Endodermal cell (in vitro differentiated cells): Measurements from ENCODE around the gene VPS26C. TPM values are rescaled to one million over a fixed set of nuclear protein-coding genes. Genes with fewer than 3 reads are reported as not detected.

Source experiments
- DNase-seq: peaks from one replicate; pipeline ENCODE4 v3.0.0-alpha.2; 2017
- H3K27ac ChIP-seq: 2 replicates; pipeline ENCODE4 v1.5.1; 2013; ENCODE audit warnings: mild to moderate bottlenecking, low read depth, low read length, moderate library complexity
- H3K27me3 ChIP-seq: 2 replicates; pipeline ENCODE4 v1.6.1; 2013; ENCODE audit warnings: mild to moderate bottlenecking, low read length, moderate library complexity; ENCODE audit not compliant: insufficient read depth, control insufficient read depth, poor library complexity, severe bottlenecking
- H3K36me3 ChIP-seq: 2 replicates; pipeline ENCODE4 v1.7.0; 2013; ENCODE audit warnings: mild to moderate bottlenecking, low read length, moderate library complexity; ENCODE audit not compliant: control insufficient read depth, insufficient read depth
- H3K4me1 ChIP-seq: one replicate; pipeline ENCODE4 v1.7.0; 2013; ENCODE audit warnings: low read length; ENCODE audit not compliant: control insufficient read depth, insufficient read depth
- H3K4me3 ChIP-seq: 2 replicates; pipeline ENCODE4 v1.5.1; 2013; ENCODE audit warnings: mild to moderate bottlenecking, low read length, moderate library complexity
- H3K9ac ChIP-seq: 2 replicates; pipeline ENCODE4 v1.6.1; 2013; ENCODE audit warnings: mild to moderate bottlenecking, low read length, moderate library complexity; ENCODE audit not compliant: poor library complexity, severe bottlenecking; ENCODE audit errors: extremely low read depth
- H3K9me3 ChIP-seq: 2 replicates; pipeline ENCODE4 v1.6.1; 2013; ENCODE audit warnings: mild to moderate bottlenecking, low read length, moderate library complexity; ENCODE audit not compliant: control insufficient read depth
- H3K27ac Mint-ChIP-seq: 2 replicates; pipeline ENCODE4 v1.8.0; 2020; ENCODE audit warnings: mixed read lengths
- H3K27me3 Mint-ChIP-seq: 2 replicates; pipeline ENCODE4 v1.8.0; 2021; ENCODE audit warnings: mild to moderate bottlenecking, mixed read lengths; ENCODE audit not compliant: insufficient read depth
- H3K36me3 Mint-ChIP-seq: 2 replicates; pipeline ENCODE4 v1.8.0; 2020; ENCODE audit warnings: low read depth, mixed read lengths
- H3K4me1 Mint-ChIP-seq: 2 replicates; pipeline ENCODE4 v1.8.0; 2020; ENCODE audit warnings: mixed read lengths
- H3K4me3 Mint-ChIP-seq: 2 replicates; pipeline ENCODE4 v1.8.0; 2020; ENCODE audit warnings: mild to moderate bottlenecking, moderate library complexity, mixed read lengths
- H3K9me3 Mint-ChIP-seq: 2 replicates; pipeline ENCODE4 v1.8.0; 2020; ENCODE audit warnings: mild to moderate bottlenecking, mixed read lengths
- WGBS, 2 experiments: methylation state at CpG; one replicate each; pipeline versions ENCODE4 v1.1.5 to v1.1.7; 2013; ENCODE audit warnings: missing lambda C conversion rate in 2 of 2, mixed read lengths in 1 of 2; ENCODE audit not compliant: insufficient coverage in 1 of 2, insufficient read length in 1 of 2; 5-methylcytosine and 5-hydroxymethylcytosine counted together
- total RNA-seq, 2 donors: library from RNA; stranded (reverse); fragmentation: NEBNext Ultra II Directional in 1 of 2; extraction: Animal tissue kit (Norgen Biotek cat#: 25700) in 1 of 2; gene quantifications; 2 replicates in 1 of 2; 3 replicates in 1 of 2; pipeline ENCODE4 v1.2.1, GENCODE V29; 2021
- TF ChIP-seq, protein P1 (sequence below): fragments of 200-600 bp; sonication (generic); conservative IDR thresholded peaks from 2 replicates; pipeline ENCODE4 v1.5.0; 2021; ENCODE audit warnings: antibody characterized with exemption, mild to moderate bottlenecking

Gene VPS26C
- total RNA-seq, 2 donors from 2014 or later, result 37.1 to 61.0 TPM

DNA sequence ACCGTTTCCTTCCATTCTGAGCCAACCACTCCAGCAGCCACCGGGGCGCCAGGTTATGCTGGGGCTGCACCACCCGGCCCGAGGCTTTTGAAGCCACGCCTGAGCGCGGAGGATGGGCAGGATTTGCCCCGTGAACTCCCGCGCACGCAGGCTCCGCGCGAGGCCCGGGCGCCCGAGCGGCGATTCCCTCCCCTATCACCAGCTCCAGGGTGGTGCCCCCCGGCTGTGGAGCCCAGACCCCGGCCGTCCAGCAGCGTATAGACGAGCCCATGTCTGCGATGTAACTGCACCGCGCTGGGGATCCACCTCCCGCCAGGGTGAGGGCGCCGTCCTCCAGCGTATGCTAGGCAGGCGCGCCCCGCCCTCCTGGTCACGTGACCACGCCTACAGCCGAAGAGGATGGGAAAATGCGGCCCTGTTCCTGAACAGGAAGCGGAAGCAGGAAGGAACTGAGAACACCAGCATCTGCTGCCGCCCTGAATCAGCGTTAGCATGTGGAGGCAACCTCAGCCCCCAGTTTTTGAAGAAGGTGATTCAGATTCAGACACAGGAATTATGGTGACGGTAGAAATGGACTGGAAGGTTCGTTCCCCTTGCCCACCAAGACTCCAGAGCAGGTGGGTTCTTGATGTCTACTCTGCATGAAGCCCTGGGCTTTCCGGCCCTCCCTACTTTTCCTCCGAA is 46.0 kb downstream of the VPS26C start:
- H3K9ac ChIP-seq, result no peak overlapping the region
- H3K27me3 ChIP-seq, result no peaks in the 10 kb centered on the region
- Mint-ChIP-seq H3K4me3 (peak overlapping the region; percentile 58), H3K36me3 (peaks cover 45% of the 10 kb centered on the region), H3K27me3 (peaks cover 25% of the 10 kb centered on the region), H3K4me1 (no peaks in the 10 kb centered on the region), H3K9me3 (peaks cover 12% of the 10 kb centered on the region), H3K27ac (no peak overlapping the region)
- H3K27ac ChIP-seq, result no peak overlapping the region
- no peaks in the 10 kb centered on the region for H3K4me1 ChIP-seq
- DNase-seq, result peak; percentile 87
- TF ChIP-seq, protein P1, sequence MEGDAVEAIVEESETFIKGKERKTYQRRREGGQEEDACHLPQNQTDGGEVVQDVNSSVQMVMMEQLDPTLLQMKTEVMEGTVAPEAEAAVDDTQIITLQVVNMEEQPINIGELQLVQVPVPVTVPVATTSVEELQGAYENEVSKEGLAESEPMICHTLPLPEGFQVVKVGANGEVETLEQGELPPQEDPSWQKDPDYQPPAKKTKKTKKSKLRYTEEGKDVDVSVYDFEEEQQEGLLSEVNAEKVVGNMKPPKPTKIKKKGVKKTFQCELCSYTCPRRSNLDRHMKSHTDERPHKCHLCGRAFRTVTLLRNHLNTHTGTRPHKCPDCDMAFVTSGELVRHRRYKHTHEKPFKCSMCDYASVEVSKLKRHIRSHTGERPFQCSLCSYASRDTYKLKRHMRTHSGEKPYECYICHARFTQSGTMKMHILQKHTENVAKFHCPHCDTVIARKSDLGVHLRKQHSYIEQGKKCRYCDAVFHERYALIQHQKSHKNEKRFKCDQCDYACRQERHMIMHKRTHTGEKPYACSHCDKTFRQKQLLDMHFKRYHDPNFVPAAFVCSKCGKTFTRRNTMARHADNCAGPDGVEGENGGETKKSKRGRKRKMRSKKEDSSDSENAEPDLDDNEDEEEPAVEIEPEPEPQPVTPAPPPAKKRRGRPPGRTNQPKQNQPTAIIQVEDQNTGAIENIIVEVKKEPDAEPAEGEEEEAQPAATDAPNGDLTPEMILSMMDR, result peak; percentile 47
- H3K36me3 ChIP-seq, result peaks cover 59% of the 10 kb centered on the region
- H3K4me3 ChIP-seq, result no peak overlapping the region
- no peaks in the 10 kb centered on the region for H3K9me3 ChIP-seq
- WGBS, 2 experiments, result 73 to 84% methylated on average over 15 to 46 of the region's 46 CpGs

DNA sequence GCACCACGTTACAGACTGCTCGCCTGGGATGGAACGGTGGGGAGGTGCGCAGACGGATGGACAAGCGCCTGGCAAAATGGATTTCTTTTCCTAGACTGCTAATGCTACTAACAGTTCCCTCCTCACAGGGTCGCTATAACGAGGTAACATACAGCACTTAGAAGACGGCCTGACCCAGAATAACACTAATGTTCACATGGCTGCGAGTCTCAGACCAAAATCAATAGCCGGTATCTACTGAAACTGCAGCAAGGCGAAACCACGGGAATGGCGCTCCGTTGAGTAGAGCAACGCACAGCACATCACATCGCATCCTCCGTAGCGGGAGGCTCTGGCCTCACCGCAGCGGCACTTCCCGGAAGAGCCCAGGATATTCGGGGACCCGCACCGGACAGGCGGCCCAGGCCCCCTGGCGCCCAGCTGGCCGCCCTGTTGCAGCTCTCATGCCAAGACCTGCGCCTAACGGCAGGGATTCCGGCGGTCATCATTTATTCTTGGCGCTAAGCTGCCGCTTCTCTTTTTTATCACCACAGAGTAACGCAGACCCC is 46.6 kb downstream of the VPS26C start:
- H3K9me3 Mint-ChIP-seq, result peaks cover 12% of the 10 kb centered on the region
- peaks cover 54% of the 10 kb centered on the region for H3K36me3 ChIP-seq
- H3K9ac ChIP-seq, result no peak overlapping the region
- H3K4me3 Mint-ChIP-seq, result peak overlapping the region; percentile 58
- no peaks in the 10 kb centered on the region for H3K27me3 ChIP-seq
- no peaks in the 10 kb centered on the region for H3K9me3 ChIP-seq
- peaks cover 25% of the 10 kb centered on the region for H3K27me3 Mint-ChIP-seq
- TF ChIP-seq, protein P1, result no peak
- no peaks in the 10 kb centered on the region for H3K4me1 Mint-ChIP-seq
- H3K36me3 Mint-ChIP-seq, result peaks cover 38% of the 10 kb centered on the region
- WGBS, 2 experiments, result 83 to 91% methylated on average over 29 to 35 of the region's 35 CpGs
- no peak overlapping the region for H3K4me3 ChIP-seq
- H3K27ac Mint-ChIP-seq, result no peak overlapping the region
- no peak overlapping the region for H3K27ac ChIP-seq
- no peak for DNase-seq
- no peaks in the 10 kb centered on the region for H3K4me1 ChIP-seq

DNA sequence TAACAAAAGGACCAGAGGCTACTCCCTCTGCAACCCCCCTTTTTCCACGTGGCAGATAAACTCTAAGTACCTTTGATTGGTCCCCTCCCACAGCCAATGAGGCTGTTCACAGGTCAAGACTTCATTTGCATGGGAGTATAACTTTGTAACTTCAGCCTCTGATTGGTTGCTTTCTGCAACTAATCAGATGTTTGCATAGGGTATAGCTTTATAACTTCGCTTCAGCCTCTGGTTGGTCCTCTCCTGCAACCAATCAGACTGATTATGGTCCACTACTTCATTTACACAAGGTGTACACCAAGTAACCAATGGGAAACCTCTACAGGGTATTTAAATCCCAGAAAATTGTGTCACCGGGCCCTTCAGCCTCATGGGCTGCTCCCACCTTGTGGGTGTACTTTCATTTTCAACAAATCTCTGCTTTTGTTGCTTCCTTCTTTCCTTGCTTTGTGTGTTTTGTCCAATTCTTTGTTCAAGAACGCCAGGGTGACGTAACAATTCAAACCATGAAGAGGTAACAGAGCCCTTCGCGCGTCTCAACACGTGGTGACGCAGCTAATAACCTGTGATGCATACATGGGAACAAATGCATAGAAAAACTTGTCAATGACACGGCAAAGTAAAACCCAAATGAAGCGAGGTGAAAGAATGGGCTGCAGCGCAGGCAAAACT is 47.2 kb downstream of the VPS26C start:
- no peak overlapping the region for H3K27ac ChIP-seq
- WGBS, 2 experiments, result 93 to 95% methylated on average over 12 to 13 of the region's 13 CpGs
- no peak overlapping the region for H3K4me3 ChIP-seq
- H3K9me3 ChIP-seq, result no peaks in the 10 kb centered on the region
- H3K4me1 ChIP-seq, result no peaks in the 10 kb centered on the region
- TF ChIP-seq, protein P1, result no peak
- H3K9me3 Mint-ChIP-seq, result peaks cover 12% of the 10 kb centered on the region
- peaks cover 48% of the 10 kb centered on the region for H3K36me3 ChIP-seq
- no peaks in the 10 kb centered on the region for H3K27me3 ChIP-seq
- no peak overlapping the region for H3K27ac Mint-ChIP-seq
- no peak for DNase-seq
- no peak overlapping the region for H3K9ac ChIP-seq
- peaks cover 25% of the 10 kb centered on the region for H3K27me3 Mint-ChIP-seq
- H3K4me3 Mint-ChIP-seq, result peak overlapping the region; percentile 58
- H3K4me1 Mint-ChIP-seq, result no peaks in the 10 kb centered on the region
- peaks cover 32% of the 10 kb centered on the region for H3K36me3 Mint-ChIP-seq
